Measurements from ENCODE around the gene DMKN. TPM values are rescaled to one million over a fixed set of nuclear protein-coding genes. Genes with fewer than 3 reads are reported as not detected.
A peak's percentile ranks its signal among the peaks of the same experiment; 100 is the strongest.

DMKN gene
- total and polyA plus RNA-seq, 12 donors: 2.7 to 70.5 (median 19.7) TPM

GRCh38 chr19:35549174-35549788 lies 35.8 kb upstream of the DMKN start:
- 19 to 27% (median 21%) methylated on average over 6 of the region's 6 CpGs for WGBS, 4 donors
- Histone ChIP-seq H3K27ac (no peak overlapping the region), H3K9me3 (replicated peaks in 1 of 3) (no peaks in the 10 kb centered on the region), H3K27me3 (no peaks in the 10 kb centered on the region), H3K4me1 (replicated peaks in 1 of 2) (peaks cover 19 to 23% of the 10 kb centered on the region in 2 donors), H3K36me3 (replicated peaks in 1 of 2) (peaks cover 0 to 9% of the 10 kb centered on the region in 2 donors), H3K4me3 (no peak overlapping the region)
- DNase-seq: peak; percentile 53 to 79 (median 71)
- TF ChIP-seq CTCF (IDR thresholded peaks at IDR 0.05) (peak; percentile 72 to 89 (median 77)), POLR2A (IDR thresholded peaks at IDR 0.05) (no peak)
- intact Hi-C loops (cut with DNase I): loop anchor here (2.0 to 10.0 kb wide), 3 partner anchors 44 to 166 kb away; partner anchors contain the start of gene KMT2B (in 1 of the 2)

- Histone ChIP-seq H3K27me3 (no peaks in the 10 kb centered on the region), H3K4me3 (peak overlapping the region in 1 of 4 donors; percentile 86), H3K4me1 (replicated peaks in 1 of 2) (peaks cover 11 to 17% of the 10 kb centered on the region in 2 donors), H3K36me3 (replicated peaks in 1 of 2) (peaks cover 0 to 9% of the 10 kb centered on the region in 2 donors), H3K27ac (no peak overlapping the region), H3K9me3 (replicated peaks in 1 of 3) (no peaks in the 10 kb centered on the region)
- TF ChIP-seq POLR2A (IDR thresholded peaks at IDR 0.05): no peak
- no peak for TF ChIP-seq CTCF (IDR thresholded peaks at IDR 0.05)
- intact Hi-C loops (cut with DNase I): loop anchor here (5.0 to 10.0 kb wide), 2 partner anchors 51 to 168 kb away; partner anchors contain the start of gene KMT2B (in 1 of the 2)
- WGBS, 4 donors: 71 to 86% (median 77%) methylated on average over 5 to 8 of the region's 8 CpGs
- DNase-seq: no peak
Observed at GRCh38 chr19:35546532-35546931, 33.1 kb upstream of the DMKN start.

GRCh38 chr19:35545855-35546381 lies 32.5 kb upstream of the DMKN start:
- 2 to 6% (median 4%) methylated on average over 18 to 27 of the region's 27 CpGs for WGBS, 4 donors
- peaks cover 0 to 9% of the 10 kb centered on the region in 2 donors for H3K36me3 ChIP-seq (replicated peaks in 1 of 2)
- TF ChIP-seq POLR2A (IDR thresholded peaks at IDR 0.05) (no peak), CTCF (IDR thresholded peaks at IDR 0.05) (no peak)
- peaks cover 11 to 17% of the 10 kb centered on the region in 2 donors for H3K4me1 ChIP-seq (replicated peaks in 1 of 2)
- DNase-seq: peak in 5 of 7 donors; percentile 37 to 60 (median 49)
- H3K27ac ChIP-seq: peak overlapping the region in 4 of 5 donors; percentile 50 to 86 (median 72)
- no peaks in the 10 kb centered on the region for H3K27me3 ChIP-seq
- no peaks in the 10 kb centered on the region for H3K9me3 ChIP-seq (replicated peaks in 1 of 3)
- peak overlapping the region; percentile 73 to 88 (median 82) for H3K4me3 ChIP-seq
- intact Hi-C loops (cut with DNase I): loop anchor here (5.0 to 10.0 kb wide), 2 partner anchors 51 to 169 kb away; partner anchors contain the start of gene KMT2B (in 1 of the 2)

Measured in adrenal gland (tissue), 12 donors.